Upper lobe of left lung (tissue), 6 donors: ENCODE results near the gene ADNP2. TPM values are rescaled to one million over a fixed set of nuclear protein-coding genes. Genes with fewer than 3 reads are reported as not detected.
A peak's percentile ranks its signal among the peaks of the same experiment; 100 is the strongest.

Experiments
- ATAC-seq, 2 donors: fragments of 200-7000 bp; cut with Tn5 transposase; one replicate each; pipeline ENCODE4 v1.9.1; 2022; ENCODE audit warnings: mild to moderate bottlenecking in 2 of 2, moderate library complexity in 2 of 2; ENCODE audit not compliant: low FRiP score in 2 of 2
- DNase-seq, 2 donors: peaks; one replicate each; pipeline ENCODE4 v3.0.0-alpha.2; 2019 to 2020
- H3K27ac ChIP-seq, 4 donors: fragments of 200-600 bp; sonication (generic); one replicate each; pipeline ENCODE4 v1.5.1; 2016 to 2019
- H3K27me3 ChIP-seq, 4 donors: fragments of 200-600 bp; sonication (generic); one replicate each; pipeline ENCODE4 v1.5.1; 2017 to 2019
- H3K36me3 ChIP-seq, 4 donors: fragments of 200-600 bp; sonication (generic); one replicate each; pipeline ENCODE4 v1.5.1; 2016 to 2019
- H3K4me1 ChIP-seq, 4 donors: fragments of 200-600 bp; sonication (generic); one replicate each; pipeline ENCODE4 v1.5.1; 2018 to 2019
- H3K4me3 ChIP-seq, 4 donors: fragments of 200-600 bp; sonication (generic); one replicate each; pipeline ENCODE4 v1.5.1; 2017 to 2019; ENCODE audit warnings: mild to moderate bottlenecking in 2 of 4, moderate library complexity in 1 of 4
- H3K9me3 ChIP-seq, 4 donors: fragments of 200-600 bp; sonication (generic); one replicate each; pipeline ENCODE4 v1.5.1; 2018 to 2019
- CTCF ChIP-seq, 6 experiments: fragments of 450-650 bp in 4 of 6; fragments of 200-600 bp in 2 of 6; sonication (generic) in 2 of 6; IDR thresholded peaks; one replicate each; pipeline ENCODE4 v1.5.1; 2016 to 2019; ENCODE audit warnings: antibody characterized with exemption in 6 of 6
- EP300 ChIP-seq, 4 donors: sonication (generic); formaldehyde crosslinking; IDR thresholded peaks; one replicate each; pipeline ENCODE4 v1.5.1; 2017; ENCODE audit warnings: antibody characterized with exemption in 4 of 4, control low read depth in 2 of 4
- POLR2A ChIP-seq, 4 donors: fragments of 450-650 bp; IDR thresholded peaks; one replicate each; pipeline ENCODE4 v1.5.1; 2016 to 2017; ENCODE audit warnings: antibody characterized with exemption in 4 of 4, mild to moderate bottlenecking in 2 of 4
- POLR2AphosphoS5 ChIP-seq, 2 donors: sonication (generic); formaldehyde crosslinking; IDR thresholded peaks; one replicate each; pipeline ENCODE4 v1.5.1; 2017; ENCODE audit warnings: antibody characterized with exemption in 2 of 2
- WGBS, 2 donors: methylation state at CpG; one replicate each; pipeline ENCODE4 v1.1.5; 2017 to 2018; 5-methylcytosine and 5-hydroxymethylcytosine counted together
- total RNA-seq, 6 donors: library from RNA; depleted of rRNA in 4 of 6; stranded (reverse); fragments of >200 nt in 4 of 6; gene quantifications; one replicate each; pipeline versions ENCODE4 v1.1.0 to v1.2.1, GENCODE V29; 2016 to 2021
- donor health status: DM: no; HTN: no; CAD: no; lungs with moderate emphysema.
- donor health status: DM: no; HTN: yes; CAD: no; lungs with severe emphysema.

The ADNP2 gene
- total RNA-seq, 6 donors from 2014 or later, result 12.4 to 26.6 (median 16.1) TPM

- DNase-seq (no peak), ATAC-seq (no peak)
- Histone ChIP-seq H3K9me3 (no peaks in the 10 kb centered on the region), H3K36me3 (no peaks in the 10 kb centered on the region), H3K4me1 (no peaks in the 10 kb centered on the region), H3K4me3 (no peak overlapping the region), H3K27me3 (no peaks in the 10 kb centered on the region), H3K27ac (no peak overlapping the region)
- 93 to 98% methylated on average over 4 to 7 of the region's 7 CpGs for WGBS, 2 donors
- TF ChIP-seq EP300 (IDR thresholded peaks at IDR 0.05), result no peak
- no peak for TF ChIP-seq POLR2AphosphoS5 (IDR thresholded peaks at IDR 0.05)
- no peak for TF ChIP-seq CTCF (IDR thresholded peaks at IDR 0.05)
- TF ChIP-seq POLR2A (IDR thresholded peaks at IDR 0.05), result no peak
Measured at GRCh38 chr18:80075940-80076339, 33.1 kb upstream of the ADNP2 start.

DNA sequence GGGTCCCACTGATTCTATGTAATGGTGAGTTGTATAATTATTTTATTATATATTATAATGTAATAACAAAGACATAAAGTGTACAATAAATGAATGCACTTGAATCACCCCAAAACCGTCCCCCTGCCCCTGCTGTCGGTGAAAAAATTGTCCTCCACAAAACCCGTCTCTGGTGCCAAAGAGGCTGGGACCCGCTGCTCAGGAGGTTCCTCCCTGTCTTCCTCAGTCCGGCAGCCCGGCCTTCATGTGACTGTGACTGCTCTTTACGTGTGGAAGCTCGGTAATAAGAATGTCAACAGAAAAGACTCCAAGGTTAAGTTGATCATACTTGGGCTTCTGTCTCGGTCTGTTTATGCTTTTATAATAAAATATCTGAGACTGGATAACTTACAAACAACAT lies 32.7 kb upstream of the ADNP2 start:
- WGBS, 2 donors, result 93 to 95% methylated on average over 9 of the region's 9 CpGs
- Histone ChIP-seq H3K27me3 (no peaks in the 10 kb centered on the region), H3K4me1 (no peaks in the 10 kb centered on the region), H3K27ac (no peak overlapping the region), H3K4me3 (no peak overlapping the region), H3K9me3 (no peaks in the 10 kb centered on the region), H3K36me3 (no peaks in the 10 kb centered on the region)
- DNase-seq, result no peak
- TF ChIP-seq CTCF (IDR thresholded peaks at IDR 0.05), result no peak
- no peak for TF ChIP-seq POLR2A (IDR thresholded peaks at IDR 0.05)
- TF ChIP-seq POLR2AphosphoS5 (IDR thresholded peaks at IDR 0.05), result no peak
- no peak for TF ChIP-seq EP300 (IDR thresholded peaks at IDR 0.05)
- no peak for ATAC-seq

- WGBS, 2 donors, result 93 to 96% methylated on average over 16 to 21 of the region's 21 CpGs
Measured at GRCh38 chr18:80077873-80078272, 31.2 kb upstream of the ADNP2 start.

GRCh38 chr18:80086281-80086680 lies 22.8 kb upstream of the ADNP2 start:
- Histone ChIP-seq H3K9me3 (peaks cover 18 to 39% (median 30%) of the 10 kb centered on the region in 4 donors), H3K27ac (no peak overlapping the region), H3K4me3 (no peak overlapping the region), H3K27me3 (no peaks in the 10 kb centered on the region), H3K4me1 (no peaks in the 10 kb centered on the region), H3K36me3 (no peaks in the 10 kb centered on the region)
- ATAC-seq (no peak), DNase-seq (no peak)
- WGBS, 2 donors, result 86 to 89% methylated on average over 4 of the region's 4 CpGs
- TF ChIP-seq POLR2A (IDR thresholded peaks at IDR 0.05), result no peak
- no peak for TF ChIP-seq EP300 (IDR thresholded peaks at IDR 0.05)
- TF ChIP-seq CTCF (IDR thresholded peaks at IDR 0.05), result no peak
- TF ChIP-seq POLR2AphosphoS5 (IDR thresholded peaks at IDR 0.05), result no peak

More at GRCh38 chr18:80077873-80078272, 31.2 kb upstream of the ADNP2 start:
- ATAC-seq (peak in 1 of 2 donors; percentile 11), DNase-seq (peak in 1 of 2 donors; percentile 72)
- no peak overlapping the region for H3K4me3 ChIP-seq
- no peaks in the 10 kb centered on the region for H3K36me3 ChIP-seq
- no peak overlapping the region for H3K27ac ChIP-seq
- TF ChIP-seq POLR2AphosphoS5 (IDR thresholded peaks at IDR 0.05), result no peak
- TF ChIP-seq POLR2A (IDR thresholded peaks at IDR 0.05), result no peak
- no peak for TF ChIP-seq EP300 (IDR thresholded peaks at IDR 0.05)
- TF ChIP-seq CTCF (IDR thresholded peaks at IDR 0.05), result no peak
- no peaks in the 10 kb centered on the region for H3K4me1 ChIP-seq
- H3K9me3 ChIP-seq, result no peaks in the 10 kb centered on the region
- H3K27me3 ChIP-seq, result no peaks in the 10 kb centered on the region

- TF ChIP-seq CTCF (IDR thresholded peaks at IDR 0.05) (no peak), POLR2AphosphoS5 (IDR thresholded peaks at IDR 0.05) (no peak), EP300 (IDR thresholded peaks at IDR 0.05) (no peak), POLR2A (IDR thresholded peaks at IDR 0.05) (no peak)
- Histone ChIP-seq H3K27ac (no peak overlapping the region), H3K27me3 (no peaks in the 10 kb centered on the region), H3K36me3 (no peaks in the 10 kb centered on the region), H3K4me1 (no peaks in the 10 kb centered on the region), H3K9me3 (peaks cover 18 to 39% (median 30%) of the 10 kb centered on the region in 4 donors), H3K4me3 (no peak overlapping the region)
- DNase-seq, result no peak
- no peak for ATAC-seq
- 41 to 87% methylated on average over 2 of the region's 2 CpGs for WGBS, 2 donors
Measured at GRCh38 chr18:80088036-80088435, 21.0 kb upstream of the ADNP2 start.
